ENCODE measurements around the gene FKTN.

- no peak for TF ChIP-seq CTCF (IDR thresholded peaks at IDR 0.05)
- TF ChIP-seq POLR2A (IDR thresholded peaks at IDR 0.05) = no peak
These were observed at the start of gene FKTN for GRCh38 chr9:105557804-105558610.
